ACHN (cell line): ENCODE data around the gene IL1R1.

Source experiments
- DNase-seq: peaks from one replicate; pipeline ENCODE4 v3.0.0-alpha.2; 2015
- in situ Hi-C: cut with HindIII; loops from 2 replicates; pipeline ENCODE4 v1.10.0; 2017; ENCODE audit warnings: low sequenced_read_pairs, low pct_ligation_motif_present, low pct_unique_long_range_greater_than_20kb

The IL1R1 gene

GRCh38 chr2:102154946-102155702 lies 12.6 kb downstream of the IL1R1 start:
- in situ Hi-C loops, result no loop called here
- DNase-seq, result no peak

- no peak for DNase-seq
- in situ Hi-C loops, result no loop called here
These were observed 13.4 kb downstream of the IL1R1 start for GRCh38 chr2:102155703-102156515.

- in situ Hi-C loops, result no loop called here
- no peak for DNase-seq
These were observed 15.6 kb downstream of the IL1R1 start for GRCh38 chr2:102158011-102158755.

- in situ Hi-C loops, result no loop called here
These were observed 16.7 kb downstream of the IL1R1 start for GRCh38 chr2:102159295-102159694.

GRCh38 chr2:102166189-102166845 lies 23.8 kb downstream of the IL1R1 start:
- in situ Hi-C loops, result no loop called here
- peak; percentile 63 for DNase-seq

More at GRCh38 chr2:102159295-102159694, 16.7 kb downstream of the IL1R1 start:
- no peak for DNase-seq

- DNase-seq, result no peak
- in situ Hi-C loops, result no loop called here
These were observed 25.7 kb downstream of the IL1R1 start for GRCh38 chr2:102168026-102168771.

- in situ Hi-C loops, result no loop called here
These were observed 29.4 kb downstream of the IL1R1 start for GRCh38 chr2:102171946-102172345.

GRCh38 chr2:102172745-102173144 lies 30.2 kb downstream of the IL1R1 start:
- DNase-seq, result no peak
- in situ Hi-C loops, result no loop called here

More at GRCh38 chr2:102171946-102172345, 29.4 kb downstream of the IL1R1 start:
- DNase-seq, result no peak

GRCh38 chr2:102176172-102176571 lies 33.6 kb downstream of the IL1R1 start:
- DNase-seq, result no peak
- in situ Hi-C loops, result no loop called here

- in situ Hi-C loops, result no loop called here
- no peak for DNase-seq
These were observed 35.4 kb downstream of the IL1R1 start for GRCh38 chr2:102177814-102178478.

- DNase-seq, result no peak
- in situ Hi-C loops, result no loop called here
These were observed 36.5 kb downstream of the IL1R1 start for GRCh38 chr2:102179061-102179460.

GRCh38 chr2:102179788-102180686 lies 37.5 kb downstream of the IL1R1 start:
- in situ Hi-C loops, result no loop called here
- DNase-seq, result no peak

- no peak for DNase-seq
- in situ Hi-C loops, result no loop called here
These were observed 38.1 kb downstream of the IL1R1 start for GRCh38 chr2:102180687-102180999.

- in situ Hi-C loops, result no loop called here
These were observed 38.8 kb downstream of the IL1R1 start for GRCh38 chr2:102181376-102181775.

GRCh38 chr2:102181919-102182635 lies 39.5 kb downstream of the IL1R1 start:
- no peak for DNase-seq
- in situ Hi-C loops, result no loop called here

More at GRCh38 chr2:102181376-102181775, 38.8 kb downstream of the IL1R1 start:
- DNase-seq, result no peak

GRCh38 chr2:102184018-102184417 lies 41.5 kb downstream of the IL1R1 start:
- in situ Hi-C loops, result no loop called here

More at GRCh38 chr2:102184018-102184417, 41.5 kb downstream of the IL1R1 start:
- no peak for DNase-seq
